HCT116 (cell line): Measurements from ENCODE around the gene LCMT1. TPM values are rescaled to one million over a fixed set of nuclear protein-coding genes. Genes with fewer than 3 reads are reported as not detected.

Experiments
- ATAC-seq: fragments of 200-7000 bp; cut with Tn5 transposase; 2 replicates; pipeline ENCODE4 v1.9.1; 2020; ENCODE audit warnings: mild to moderate bottlenecking, moderate library complexity
- Bru-seq: library from RNA; stranded (reverse); fragments of 400-500 nt; gene quantifications from one replicate; lab custom pipeline; 2021; lab: Mats Ljungman, UMichigan
- BruChase-seq, 2 experiments: library from RNA; stranded (reverse); fragments of 400-500 nt; gene quantifications; one replicate each; lab custom pipeline; 2021; lab: Mats Ljungman, UMichigan
- BruUV-seq: library from RNA; stranded (reverse); fragments of 400-500 nt; replicated peaks from 2 replicates; lab custom pipeline; 2021; lab: Mats Ljungman, UMichigan
- CTCF ChIA-PET: fragments of 300-600 bp; sonication (Branson Sonifier 250); formaldehyde crosslinking; loops from one replicate; lab custom pipeline; 2021; ENCODE audit warnings: antibody characterized with exemption; lab: Charles Lee
- POLR2A ChIA-PET: fragments of 300-600, 350-600 bp; sonication (Branson Sonifier 250); formaldehyde crosslinking; loops from one replicate; lab custom pipeline; 2021; ENCODE audit warnings: antibody characterized with exemption; lab: Charles Lee
- RAD21 ChIA-PET, 2 experiments: fragments of 300-600 bp; sonication (Branson Sonifier 250); formaldehyde crosslinking; loops; one replicate each; lab custom pipeline; 2023; ENCODE audit warnings: low total read pairs in 2 of 2; ENCODE audit not compliant: uncharacterized antibody in 2 of 2, unreplicated experiment in 2 of 2, low non-redundant PET in 1 of 2; lab: Charles Lee
- DNase-seq: peaks from one replicate; pipeline ENCODE4 v3.0.0-alpha.2; 2010; ENCODE audit warnings: low read depth, low spot score
- H2AFZ ChIP-seq: fragments of 200-600 bp; shearing (Covaris generic), sonication (generic); 2 replicates; pipeline ENCODE4 v1.6.1; 2017; ENCODE audit warnings: low read depth, mixed run types, mixed read lengths, antibody characterized with exemption, low read length; ENCODE audit not compliant: poor library complexity, severe bottlenecking
- H3K27ac ChIP-seq: 2 replicates; pipeline ENCODE4 v1.5.1; 2012; ENCODE audit warnings: low read depth, low read length
- H3K27me3 ChIP-seq: fragments of 200-600 bp; sonication (generic); 2 replicates; pipeline ENCODE4 v1.6.1; 2016; ENCODE audit warnings: mixed run types, low read length, mixed read lengths; ENCODE audit not compliant: insufficient read depth
- H3K36me3 ChIP-seq, 2 experiments: fragments of 200-500 bp in 1 of 2; fragments of 200-600 bp in 1 of 2; sonication (Bioruptor generic) in 1 of 2; sonication (generic) in 1 of 2; 2 replicates each; pipeline versions ENCODE4 v1.5.1 to v1.6.1; 2014 to 2016; ENCODE audit warnings: low read length in 2 of 2, inconsistent platforms in 1 of 2, mixed read lengths in 1 of 2, mixed run types in 1 of 2; ENCODE audit not compliant: insufficient read depth in 2 of 2, control insufficient read depth in 1 of 2
- H3K4me1 ChIP-seq, 2 experiments: fragments of 200-600 bp in 1 of 2; sonication (generic) in 1 of 2; 2 replicates each; pipeline versions ENCODE4 v1.5.1 to v1.6.1; 2012 to 2017; ENCODE audit warnings: low read length in 2 of 2, inconsistent platforms in 1 of 2, mild to moderate bottlenecking in 1 of 2, mixed read lengths in 1 of 2, mixed run types in 1 of 2, moderate library complexity in 1 of 2; ENCODE audit not compliant: insufficient read depth in 2 of 2, control insufficient read depth in 1 of 2
- H3K4me2 ChIP-seq: fragments of 200-600 bp; sonication (generic); 2 replicates; pipeline ENCODE4 v1.6.1; 2017; ENCODE audit warnings: mixed run types, low read length, mixed read lengths
- H3K4me3 ChIP-seq, 2 experiments: fragments of 200-600 bp in 1 of 2; sonication (generic) in 1 of 2; replicated peaks in 1 of 2; 2 replicates each; pipeline ENCODE4 v1.5.1; 2011 to 2016; ENCODE audit warnings: low read length in 2 of 2, control low read depth in 1 of 2, low read depth in 1 of 2, mild to moderate bottlenecking in 1 of 2, mixed read lengths in 1 of 2, mixed run types in 1 of 2
- H3K79me2 ChIP-seq: fragments of 200-600 bp; sonication (generic); 2 replicates; pipeline ENCODE4 v1.6.1; 2017; ENCODE audit warnings: mild to moderate bottlenecking, mixed run types, low read length, moderate library complexity, mixed read lengths; ENCODE audit not compliant: insufficient read depth
- H3K9ac ChIP-seq: fragments of 200-600 bp; sonication (generic); 2 replicates; pipeline ENCODE4 v1.6.1; 2016; ENCODE audit warnings: low read length, mixed read lengths
- H3K9me2 ChIP-seq: fragments of 200-600 bp; sonication (generic), shearing (Covaris generic); 2 replicates; pipeline ENCODE4 v1.6.1; 2017; ENCODE audit warnings: mixed run types, mild to moderate bottlenecking, moderate library complexity; ENCODE audit not compliant: insufficient read depth
- H3K9me3 ChIP-seq, 2 experiments: fragments of 200-500 bp in 1 of 2; fragments of 200-600 bp in 1 of 2; sonication (Bioruptor generic) in 1 of 2; sonication (generic) in 1 of 2; 2 replicates each; pipeline ENCODE4 v1.6.1; 2014 to 2017; ENCODE audit warnings: low read length in 2 of 2, mixed read lengths in 2 of 2, inconsistent platforms in 1 of 2, low read depth in 1 of 2, mild to moderate bottlenecking in 1 of 2, mixed run types in 1 of 2, moderate library complexity in 1 of 2; ENCODE audit not compliant: control insufficient read depth in 1 of 2, insufficient read depth in 1 of 2
- H4K20me1 ChIP-seq: fragments of 200-600 bp; sonication (generic), shearing (Covaris generic); 2 replicates; pipeline ENCODE4 v1.6.1; 2017; ENCODE audit warnings: mixed run types, mild to moderate bottlenecking, moderate library complexity; ENCODE audit not compliant: insufficient read depth
- CBX3 ChIP-seq: IDR thresholded peaks from 2 replicates; pipeline ENCODE4 v1.6.1; 2012; ENCODE audit warnings: low read depth
- CEBPB ChIP-seq: IDR thresholded peaks from 2 replicates; pipeline ENCODE4 v1.6.1; 2012; ENCODE audit warnings: low read depth
- EGR1 ChIP-seq: IDR thresholded peaks from 2 replicates; pipeline ENCODE4 v1.6.1; 2012; ENCODE audit warnings: low read depth
- ELF1 ChIP-seq: IDR thresholded peaks from 2 replicates; pipeline ENCODE4 v1.6.1; 2012; ENCODE audit warnings: low read depth, borderline replicate concordance
- EZH2phosphoT487 ChIP-seq: fragments of 200-600 bp; IDR thresholded peaks from 2 replicates; pipeline ENCODE4 v1.6.1; 2018; ENCODE audit warnings: antibody characterized with exemption, borderline replicate concordance
- JUND ChIP-seq: IDR thresholded peaks from 2 replicates; pipeline ENCODE4 v1.6.1; 2012
- POLR2AphosphoS5 ChIP-seq: IDR thresholded peaks from 2 replicates; pipeline ENCODE4 v1.6.1; 2011; ENCODE audit warnings: mild to moderate bottlenecking, low read depth, low read length, moderate library complexity
- RAD21 ChIP-seq: IDR thresholded peaks from 2 replicates; pipeline ENCODE4 v1.6.1; 2012; ENCODE audit warnings: low read depth, mild to moderate bottlenecking
- SIN3A ChIP-seq: IDR thresholded peaks from 2 replicates; pipeline ENCODE4 v1.6.1; 2012; ENCODE audit warnings: low read depth
- SP1 ChIP-seq: IDR thresholded peaks from 2 replicates; pipeline ENCODE4 v1.6.1; 2012; ENCODE audit warnings: low read depth
- ZFX ChIP-seq: fragments of 450-650 bp; IDR thresholded peaks from 2 replicates; pipeline ENCODE4 v1.6.1; 2017
- intact Hi-C: fragments of 100-400 bp; cut with micrococcal nuclease; formaldehyde crosslinking; loops from 2 replicates; pipeline ENCODE4 v1.10.0; 2022
- long read RNA-seq: library from polyadenylated mRNA; unstranded; transcript quantifications from one replicate; pipeline ENCODE4 v2.0.0, GENCODE V29; 2021; ENCODE audit not compliant: unreplicated experiment
- polyA plus RNA-seq: library from polyadenylated mRNA; unstranded; fragments of >200 nt; gene quantifications from 2 replicates; pipeline ENCODE4 v1.2.1, GENCODE V29; 2012; ENCODE audit warnings: missing spikeins
- total RNA-seq: library from RNA; stranded (reverse); gene quantifications from one replicate; pipeline ENCODE4 v1.2.1, GENCODE V29; 2021; ENCODE audit not compliant: unreplicated experiment
- TF ChIP-seq, protein P1 (sequence below): IDR thresholded peaks from 2 replicates; pipeline ENCODE4 v1.6.1; 2012
- TF ChIP-seq, protein P2 (sequence below): IDR thresholded peaks from 2 replicates; pipeline ENCODE4 v1.6.1; 2012
- TF ChIP-seq, protein P3 (sequence below): IDR thresholded peaks from 2 replicates; pipeline ENCODE4 v1.6.1; 2012; ENCODE audit warnings: low read depth

LCMT1 gene
- total RNA-seq = 52.4 TPM
- polyA plus RNA-seq = 56.7 and 66.9 TPM in 2 replicates
- Bru-seq, nascent RNA = percentile 65 among the genes with signal in this experiment
- BruChase-seq, experiment 1, labeled RNA remaining after a 6-hour chase = percentile 59 among the genes with signal in this experiment
- BruChase-seq, experiment 2, labeled RNA remaining after a 2-hour chase = percentile 64 among the genes with signal in this experiment
- long read RNA-seq, transcript LCMT1-202 (9 exons, 989 nt) = minor isoform, 5 of 69 reads
- long read RNA-seq, transcript LCMT1-203 (11 exons, 1,368 nt) = major isoform, 47 of 69 reads
- long read RNA-seq, partial matches to known transcripts = 0 of 69 reads
- long read RNA-seq, other reads (novel, unspliced or antisense) = 12 of 69 reads

DNA sequence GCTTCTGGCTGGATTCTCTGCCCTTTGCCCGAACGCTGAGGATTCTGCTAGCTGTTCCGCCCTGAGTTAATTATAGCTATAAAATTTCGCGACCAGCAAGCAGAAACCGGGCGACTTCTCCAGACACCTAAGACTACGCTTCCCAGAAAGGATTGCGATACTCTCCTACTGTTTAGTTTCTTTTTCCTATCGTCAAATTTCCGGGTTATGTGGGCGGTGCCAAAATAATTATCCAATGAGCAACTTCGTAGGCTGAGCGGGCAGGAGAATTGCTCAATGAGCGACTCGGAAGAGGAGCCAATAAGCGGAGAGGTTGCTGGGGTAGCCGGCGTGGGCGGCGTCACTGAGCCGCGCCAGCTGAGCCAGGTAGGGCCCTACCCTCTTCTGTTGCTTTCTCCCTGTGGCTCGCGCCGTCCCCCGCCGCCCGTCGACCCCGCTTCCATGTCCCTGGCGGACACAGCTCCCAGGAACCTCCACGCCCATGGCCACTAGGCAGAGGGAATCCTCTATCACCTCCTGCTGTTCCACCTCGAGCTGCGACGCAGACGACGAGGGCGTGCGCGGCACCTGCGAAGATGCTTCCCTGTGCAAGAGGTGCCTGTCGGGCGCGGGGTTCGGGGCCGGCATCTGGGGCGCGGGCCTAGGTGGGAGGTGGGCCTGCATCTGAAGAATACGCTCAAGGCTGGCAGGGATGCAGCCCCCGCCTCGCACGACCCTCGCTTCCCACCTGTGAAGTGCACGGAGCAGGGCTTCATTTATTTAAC is at the start of gene LCMT1:
LCMT1 (plus strand) TSS at position 340 of the 764 bp plus-strand sequence; CDS start at position 482, 142 bp downstream.
- H3K9me3 ChIP-seq = no peaks in the 10 kb centered on the region
- H3K4me3 ChIP-seq = peak within 1 kb of the TSS; percentile 81 to 97
- H3K9ac ChIP-seq = peak within 1 kb of the TSS; percentile 82
- no TSS peak for BruUV-seq
- H3K79me2 ChIP-seq = peaks cover 41% of the 10 kb centered on the region
- TF ChIP-seq SIN3A (peak; percentile 76; the same call in 1 of the 2 replicates), EZH2phosphoT487 (no peak), CBX3 (0 out of 2 replicates have a peak, but pooled peaks have one; percentile 20), POLR2AphosphoS5 (peak; percentile 74), JUND (no peak), RAD21 (no peak), SP1 (peak; percentile 97), EGR1 (peak; percentile 99), CEBPB (peak; percentile 69), ELF1 (peak; percentile 84; the same call in 1 of the 2 replicates), ZFX (0 out of 2 replicates have a peak, but pooled peaks have one; percentile 21)
- TF ChIP-seq, protein P1, sequence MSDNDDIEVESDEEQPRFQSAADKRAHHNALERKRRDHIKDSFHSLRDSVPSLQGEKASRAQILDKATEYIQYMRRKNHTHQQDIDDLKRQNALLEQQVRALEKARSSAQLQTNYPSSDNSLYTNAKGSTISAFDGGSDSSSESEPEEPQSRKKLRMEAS = peak; percentile 75
- TF ChIP-seq, protein P2, sequence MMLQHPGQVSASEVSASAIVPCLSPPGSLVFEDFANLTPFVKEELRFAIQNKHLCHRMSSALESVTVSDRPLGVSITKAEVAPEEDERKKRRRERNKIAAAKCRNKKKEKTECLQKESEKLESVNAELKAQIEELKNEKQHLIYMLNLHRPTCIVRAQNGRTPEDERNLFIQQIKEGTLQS = no peak
- TF ChIP-seq, protein P3, sequence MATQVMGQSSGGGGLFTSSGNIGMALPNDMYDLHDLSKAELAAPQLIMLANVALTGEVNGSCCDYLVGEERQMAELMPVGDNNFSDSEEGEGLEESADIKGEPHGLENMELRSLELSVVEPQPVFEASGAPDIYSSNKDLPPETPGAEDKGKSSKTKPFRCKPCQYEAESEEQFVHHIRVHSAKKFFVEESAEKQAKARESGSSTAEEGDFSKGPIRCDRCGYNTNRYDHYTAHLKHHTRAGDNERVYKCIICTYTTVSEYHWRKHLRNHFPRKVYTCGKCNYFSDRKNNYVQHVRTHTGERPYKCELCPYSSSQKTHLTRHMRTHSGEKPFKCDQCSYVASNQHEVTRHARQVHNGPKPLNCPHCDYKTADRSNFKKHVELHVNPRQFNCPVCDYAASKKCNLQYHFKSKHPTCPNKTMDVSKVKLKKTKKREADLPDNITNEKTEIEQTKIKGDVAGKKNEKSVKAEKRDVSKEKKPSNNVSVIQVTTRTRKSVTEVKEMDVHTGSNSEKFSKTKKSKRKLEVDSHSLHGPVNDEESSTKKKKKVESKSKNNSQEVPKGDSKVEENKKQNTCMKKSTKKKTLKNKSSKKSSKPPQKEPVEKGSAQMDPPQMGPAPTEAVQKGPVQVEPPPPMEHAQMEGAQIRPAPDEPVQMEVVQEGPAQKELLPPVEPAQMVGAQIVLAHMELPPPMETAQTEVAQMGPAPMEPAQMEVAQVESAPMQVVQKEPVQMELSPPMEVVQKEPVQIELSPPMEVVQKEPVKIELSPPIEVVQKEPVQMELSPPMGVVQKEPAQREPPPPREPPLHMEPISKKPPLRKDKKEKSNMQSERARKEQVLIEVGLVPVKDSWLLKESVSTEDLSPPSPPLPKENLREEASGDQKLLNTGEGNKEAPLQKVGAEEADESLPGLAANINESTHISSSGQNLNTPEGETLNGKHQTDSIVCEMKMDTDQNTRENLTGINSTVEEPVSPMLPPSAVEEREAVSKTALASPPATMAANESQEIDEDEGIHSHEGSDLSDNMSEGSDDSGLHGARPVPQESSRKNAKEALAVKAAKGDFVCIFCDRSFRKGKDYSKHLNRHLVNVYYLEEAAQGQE = no peak
- TF ChIP-seq, all 23 proteins: peak for 9
- Histone ChIP-seq H3K4me1 (peaks cover 32 to 45% of the 10 kb centered on the region in 2 experiments), H3K27me3 (no peaks in the 10 kb centered on the region), H3K36me3 (no peaks in the 10 kb centered on the region; a peak in 1 of 4 replicates), H3K27ac (peak within 1 kb of the TSS; percentile 83), H3K9me2 (no peaks in the 10 kb centered on the region), H2AFZ (peak within 1 kb of the TSS; percentile 43), H4K20me1 (no peaks in the 10 kb centered on the region), H3K4me2 (peak within 1 kb of the TSS; percentile 99)
- DNase-seq (peak; percentile 96), ATAC-seq (peak; percentile 78)
- POLR2A ChIA-PET = no interaction called here
- CTCF ChIA-PET = interaction anchor here (0.9 to 2.4 kb wide), 2 partner anchors 24 to 114 kb away, joined by 3 to 12 read pairs; no protein-coding TSS in a partner anchor
- RAD21 ChIA-PET = no interaction called here
- intact Hi-C loops = loop anchor here (1.0 kb wide), 1 partner anchor 56 kb away; no protein-coding TSS in a partner anchor
